Psoas muscle (tissue), 8 donors: Measurements from ENCODE around the gene PDGFD. TPM values are rescaled to one million over a fixed set of nuclear protein-coding genes. Genes with fewer than 3 reads are reported as not detected.
A peak's percentile ranks its signal among the peaks of the same experiment; 100 is the strongest.

Source experiments
- ATAC-seq, 4 donors: fragments of 200-7000 bp; cut with Tn5 transposase; one replicate each; pipeline ENCODE4 v1.9.1; 2020; ENCODE audit warnings: moderate library complexity in 3 of 4, mild to moderate bottlenecking in 2 of 4
- DNase-seq, 2 donors: peaks; one replicate each; pipeline ENCODE4 v3.0.0-alpha.2; 2020
- H3K27ac ChIP-seq: fragments of 200-600 bp; one replicate; pipeline ENCODE4 v1.8.0; 2022
- H3K27me3 ChIP-seq, 3 donors: fragments of 200-600 bp in 1 of 3; one replicate each; pipeline versions ENCODE4 v1.6.1 to v1.8.0; 2013 to 2022; ENCODE audit warnings: low read length in 2 of 3, mild to moderate bottlenecking in 2 of 3, moderate library complexity in 1 of 3; ENCODE audit not compliant: insufficient read depth in 3 of 3
- H3K36me3 ChIP-seq, 2 donors: fragments of 200-600 bp in 1 of 2; one replicate each; pipeline versions ENCODE4 v1.6.1 to v1.8.0; 2013 to 2022; ENCODE audit warnings: low read depth in 1 of 2, mild to moderate bottlenecking in 1 of 2, moderate library complexity in 1 of 2; ENCODE audit not compliant: insufficient read depth in 1 of 2
- H3K4me1 ChIP-seq: fragments of 200-600 bp; one replicate; pipeline ENCODE4 v1.8.0; 2022
- H3K4me3 ChIP-seq: fragments of 200-600 bp; one replicate; pipeline ENCODE4 v1.8.0; 2022; ENCODE audit warnings: mild to moderate bottlenecking
- H3K9me3 ChIP-seq: fragments of 200-600 bp; one replicate; pipeline ENCODE4 v1.8.0; 2022
- CTCF ChIP-seq: fragments of 200-600 bp; IDR thresholded peaks from one replicate; pipeline ENCODE4 v1.8.0; 2022; ENCODE audit warnings: antibody characterized with exemption
- WGBS, 3 donors: extraction: QIAGEN DNeasy Blood & Tissue Kit; methylation state at CpG; one replicate each; pipeline versions ENCODE4 v1.1.6 to v1.1.7; 2013; 5-methylcytosine and 5-hydroxymethylcytosine counted together
- intact Hi-C, 2 donors: fragments of 100-400 bp; cut with DNase I; formaldehyde crosslinking; loops; one replicate each; pipeline versions ENCODE4 v1.11.0 to v1.14.2; 2022
- polyA plus RNA-seq, 3 donors: library from polyadenylated mRNA; stranded (reverse); fragments of 200-250 nt; gene quantifications; one replicate each; pipeline ENCODE4 v1.2.3, GENCODE V29; 2013
- total RNA-seq, 4 donors: library from RNA; stranded (reverse); fragmentation: NEBNext Ultra II Directional in 2 of 4; extraction: Animal tissue kit (Norgen Biotek cat#: 25700) in 2 of 4; gene quantifications; one replicate each; pipeline versions ENCODE4 v1.2.1 to v1.2.4, GENCODE V29; 2021 to 2023
- donor health status: healthy with polysubstance abuse.
- donor health status: DM: no; HTN: no; CAD: no; lungs with moderate emphysema.
- donor health status: Bipolar disorder and iron deficiency.
- donor health status: healthy.
- donor health status: DM: yes; HTN: yes; CAD: no.
- donor health status: DM: no; HTN: no; CAD: no.
- donor health status: DM: no; HTN: no; CAD: no.
- donor health status: DM: yes; HTN: yes; CAD: no.

PDGFD gene
- total and polyA plus RNA-seq, 7 donors: 0.53 to 5.6 (median 1.2) TPM

- no peaks in the 10 kb centered on the region for H3K27me3 ChIP-seq
- no peak overlapping the region for H3K4me3 ChIP-seq
- no peak overlapping the region for H3K27ac ChIP-seq
- H3K9me3 ChIP-seq: no peaks in the 10 kb centered on the region
- 49 to 56% (median 52%) methylated on average over 2 of the region's 2 CpGs for WGBS, 3 donors
- ATAC-seq: no peak
- no peaks in the 10 kb centered on the region for H3K36me3 ChIP-seq
- no peak for TF ChIP-seq CTCF
- intact Hi-C loops: no loop called here
- H3K4me1 ChIP-seq: no peaks in the 10 kb centered on the region
- DNase-seq: no peak
Observed at GRCh38 chr11:103948187-103948763, 215.7 kb downstream of the PDGFD start.

GRCh38 chr11:103947546-103947919 lies 216.4 kb downstream of the PDGFD start:
- intact Hi-C loops: no loop called here
- no peak for TF ChIP-seq CTCF
- H3K4me3 ChIP-seq: no peak overlapping the region
- 10 to 21% (median 17%) methylated on average over 2 of the region's 2 CpGs for WGBS, 3 donors
- peak in 1 of 4 donors; percentile 56 for ATAC-seq
- DNase-seq: no peak
- H3K27ac ChIP-seq: no peak overlapping the region
- H3K9me3 ChIP-seq: no peaks in the 10 kb centered on the region
- H3K4me1 ChIP-seq: no peaks in the 10 kb centered on the region
- H3K27me3 ChIP-seq: no peaks in the 10 kb centered on the region
- H3K36me3 ChIP-seq: no peaks in the 10 kb centered on the region

- DNase-seq: no peak
- Histone ChIP-seq H3K9me3 (no peaks in the 10 kb centered on the region), H3K27ac (no peak overlapping the region), H3K27me3 (no peaks in the 10 kb centered on the region), H3K36me3 (no peaks in the 10 kb centered on the region), H3K4me1 (no peaks in the 10 kb centered on the region), H3K4me3 (no peak overlapping the region)
- no peak for ATAC-seq
- 72 to 81% (median 74%) methylated on average over 3 of the region's 3 CpGs for WGBS, 3 donors
- intact Hi-C loops: no loop called here
- TF ChIP-seq CTCF: no peak
Observed at GRCh38 chr11:103946793-103947545, 217.0 kb downstream of the PDGFD start.

- intact Hi-C loops: no loop called here
- Histone ChIP-seq H3K36me3 (no peaks in the 10 kb centered on the region), H3K27me3 (no peaks in the 10 kb centered on the region), H3K4me1 (no peaks in the 10 kb centered on the region), H3K4me3 (no peak overlapping the region), H3K27ac (no peak overlapping the region), H3K9me3 (no peaks in the 10 kb centered on the region)
- DNase-seq (no peak), ATAC-seq (no peak)
- no peak for TF ChIP-seq CTCF
- 96 to 100% (median 100%) methylated on average over 1 of the region's 1 CpG for WGBS, 3 donors
Observed at GRCh38 chr11:103944251-103944940, 219.6 kb downstream of the PDGFD start.
